ENCODE data around the gene HINFP.
"Not testable (repeated sequence)": the region's sequence is repeated elsewhere in the genome, so short reads cannot be mapped to it uniquely, and the experiment has no call there.

HINFP gene

GRCh38 chr11:119168471-119169281 is 47.3 kb downstream of the HINFP start, which contains the start of gene NLRX1:
Gene NLRX1 (plus strand): TSS chr11:119168725. CDS start chr11:119171404, 2,679 bp downstream.
- DNase-seq (ENCODE audit: insufficient read length, low spot score): peak; percentile 76
- FAIRE-seq: no peak
- peak; percentile 50 for TF ChIP-seq POLR2A (IDR thresholded peaks at IDR 0.05; ENCODE audit: low read depth, low read length)

- DNase-seq (ENCODE audit: insufficient read length, low spot score) (no peak), FAIRE-seq (no peak)
- no peak for TF ChIP-seq POLR2A (IDR thresholded peaks at IDR 0.05; ENCODE audit: low read depth, low read length)
Observed at GRCh38 chr11:119169282-119169719, 47.9 kb downstream of the HINFP start.

GRCh38 chr11:119172513-119172912 is 51.1 kb downstream of the HINFP start:
- FAIRE-seq (no peak), DNase-seq (ENCODE audit: insufficient read length, low spot score) (no peak)
- TF ChIP-seq POLR2A (IDR thresholded peaks at IDR 0.05; ENCODE audit: low read depth, low read length): no peak

GRCh38 chr11:119173453-119173852 is 52.1 kb downstream of the HINFP start:
- no peak for TF ChIP-seq POLR2A (IDR thresholded peaks at IDR 0.05; ENCODE audit: low read depth, low read length)
- FAIRE-seq (no peak), DNase-seq (ENCODE audit: insufficient read length, low spot score) (no peak)

DNA sequence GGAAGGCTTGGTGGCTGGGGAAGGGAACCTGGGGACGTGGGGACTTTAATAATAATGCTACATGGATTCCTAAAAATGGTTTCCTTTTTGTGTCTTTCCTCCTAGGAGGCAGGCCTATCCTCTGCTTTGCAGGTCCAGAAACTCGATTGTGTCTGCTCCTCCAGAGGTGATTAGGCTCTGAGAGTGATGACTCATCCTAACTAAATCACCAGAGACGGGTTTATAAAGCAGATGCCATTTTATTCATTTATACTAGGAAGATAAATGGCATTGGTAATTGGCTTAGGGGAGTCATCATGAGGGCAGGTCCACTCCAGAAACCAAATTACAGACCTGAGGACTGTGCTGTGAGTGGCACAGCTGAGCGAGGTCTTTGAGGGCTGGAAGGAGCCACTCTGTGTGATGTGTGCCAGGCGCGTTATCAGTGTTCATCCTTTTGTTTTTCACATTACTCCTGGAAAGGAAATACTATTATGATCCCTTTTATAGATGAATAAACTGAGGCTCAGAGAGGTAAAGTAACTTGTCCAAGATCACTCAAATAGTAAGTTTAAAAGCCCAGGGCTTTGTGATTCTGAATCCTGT is 54.2 kb downstream of the HINFP start:
- FAIRE-seq (no peak), DNase-seq (ENCODE audit: insufficient read length, low spot score) (peak; percentile 38)
- no peak for TF ChIP-seq POLR2A (IDR thresholded peaks at IDR 0.05; ENCODE audit: low read depth, low read length)

GRCh38 chr11:119178166-119178680 is 56.8 kb downstream of the HINFP start:
- no peak for TF ChIP-seq POLR2A (IDR thresholded peaks at IDR 0.05; ENCODE audit: low read depth, low read length)
- DNase-seq (ENCODE audit: insufficient read length, low spot score) (no peak), FAIRE-seq (no peak)

DNA sequence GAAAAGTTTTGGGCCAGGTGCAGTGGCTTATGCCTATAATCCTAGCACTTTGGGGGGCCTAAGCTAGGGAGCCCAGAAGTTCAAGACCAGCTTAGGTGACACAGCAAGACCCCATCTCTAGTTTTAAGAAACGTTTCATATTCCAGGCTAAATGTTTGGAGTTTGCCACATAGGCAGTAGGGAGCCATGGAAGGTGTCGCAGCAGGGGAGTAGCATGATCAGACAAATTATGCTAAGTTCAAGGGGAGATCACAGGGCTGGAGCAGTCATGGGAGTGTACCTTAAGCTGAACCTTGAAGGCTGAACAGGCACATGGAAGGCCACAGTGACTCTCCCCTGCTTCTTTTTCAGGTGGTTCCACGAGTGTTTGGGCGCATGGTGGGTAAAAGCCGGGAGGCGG is 58.0 kb downstream of the HINFP start:
- no peak for FAIRE-seq
- no peak for TF ChIP-seq POLR2A (IDR thresholded peaks at IDR 0.05; ENCODE audit: low read depth, low read length)
- no peak for DNase-seq (ENCODE audit: insufficient read length, low spot score)

DNA sequence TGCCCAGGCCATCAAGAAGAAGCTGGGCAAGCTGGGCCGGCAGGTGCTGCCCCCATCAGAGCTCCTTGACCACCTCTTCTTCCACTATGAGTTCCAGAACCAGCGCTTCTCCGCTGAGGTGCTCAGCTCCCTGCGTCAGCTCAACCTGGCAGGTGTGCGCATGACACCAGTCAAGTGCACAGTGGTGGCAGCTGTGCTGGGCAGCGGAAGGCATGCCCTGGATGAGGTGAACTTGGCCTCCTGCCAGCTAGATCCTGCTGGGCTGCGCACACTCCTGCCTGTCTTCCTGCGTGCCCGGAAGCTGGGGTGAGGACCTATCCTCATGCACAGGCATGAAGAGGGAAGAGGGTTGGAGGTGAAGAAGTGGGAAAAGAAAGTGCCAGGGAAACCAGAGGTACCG is 58.6 kb downstream of the HINFP start:
- FAIRE-seq (no peak), DNase-seq (ENCODE audit: insufficient read length, low spot score) (no peak)
- no peak for TF ChIP-seq POLR2A (IDR thresholded peaks at IDR 0.05; ENCODE audit: low read depth, low read length)

DNA sequence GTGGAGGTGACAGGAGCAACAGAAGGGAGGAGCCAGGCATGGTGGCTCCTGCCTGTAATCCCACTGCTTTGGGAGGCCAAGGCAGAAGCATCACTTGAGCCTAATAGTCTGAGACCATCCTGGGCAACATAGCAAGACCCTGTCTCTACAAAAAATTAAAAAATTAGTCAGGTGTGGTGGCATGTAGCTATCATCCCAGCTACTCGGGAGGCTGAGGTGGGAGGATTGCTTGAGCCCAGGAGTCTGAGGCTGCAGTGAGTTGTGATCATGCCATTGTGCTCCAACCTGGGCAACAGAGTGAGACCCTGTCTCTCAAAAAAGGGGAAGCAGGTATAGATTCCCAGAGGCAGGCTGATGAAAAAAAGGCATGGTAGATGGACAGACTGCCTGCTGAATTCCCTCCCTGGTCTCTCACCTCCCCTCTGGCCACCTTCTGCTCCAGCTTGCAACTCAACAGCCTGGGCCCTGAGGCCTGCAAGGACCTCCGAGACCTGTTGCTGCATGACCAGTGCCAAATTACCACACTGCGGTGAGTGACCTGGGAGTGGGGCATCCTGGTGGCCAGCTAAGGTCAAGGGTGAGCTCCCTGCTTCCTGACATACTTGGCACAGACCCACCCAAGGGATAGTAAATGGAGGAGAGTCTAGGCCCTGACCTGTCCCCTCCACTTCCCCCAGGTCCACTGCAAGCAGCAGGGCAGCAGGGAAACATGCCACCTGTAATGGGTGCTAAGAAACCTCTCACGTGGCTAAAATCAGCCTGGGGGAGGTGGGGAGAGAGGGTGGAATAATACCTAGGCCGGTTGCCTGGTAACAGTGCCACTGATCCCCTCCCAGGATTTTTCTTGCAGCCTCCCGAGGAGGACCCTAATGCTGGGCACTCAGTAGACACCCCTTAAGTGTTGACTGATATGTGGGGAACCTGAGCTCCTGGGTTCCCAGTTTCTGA is 59.6 kb downstream of the HINFP start:
- no peak for TF ChIP-seq POLR2A (IDR thresholded peaks at IDR 0.05; ENCODE audit: low read depth, low read length)
- FAIRE-seq (no peak), DNase-seq (ENCODE audit: insufficient read length, low spot score) (no peak)

DNA sequence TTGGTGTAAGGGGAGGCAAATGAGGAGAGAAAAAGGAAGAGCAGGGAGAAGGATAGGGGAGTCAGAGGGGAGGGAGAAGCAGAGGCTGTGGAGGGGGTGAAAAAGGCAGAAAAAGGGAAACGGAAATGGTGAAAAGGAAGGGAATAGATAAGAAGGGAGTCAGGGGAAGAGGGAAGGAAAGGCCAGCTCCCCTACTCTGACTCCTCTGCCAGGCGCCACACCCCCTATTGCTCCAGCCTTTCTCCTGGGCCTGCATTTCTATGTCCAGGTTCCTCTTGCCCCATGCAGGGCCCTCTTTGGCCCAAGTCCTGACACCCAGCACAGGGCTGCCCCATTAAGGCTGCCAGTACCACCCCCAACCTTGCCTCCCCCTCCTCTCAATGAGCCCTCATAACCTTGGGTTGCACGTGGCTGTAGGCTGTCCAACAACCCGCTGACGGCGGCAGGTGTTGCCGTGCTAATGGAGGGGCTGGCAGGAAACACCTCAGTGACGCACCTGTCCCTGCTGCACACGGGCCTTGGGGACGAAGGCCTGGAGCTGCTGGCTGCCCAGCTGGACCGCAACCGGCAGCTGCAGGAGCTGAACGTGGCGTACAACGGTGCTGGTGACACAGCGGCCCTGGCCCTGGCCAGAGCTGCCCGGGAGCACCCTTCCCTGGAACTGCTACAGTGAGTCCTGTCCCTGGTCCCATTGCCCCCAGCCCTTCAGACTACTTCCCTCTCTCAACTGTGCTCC is 60.5 kb downstream of the HINFP start:
- no peak for TF ChIP-seq POLR2A (IDR thresholded peaks at IDR 0.05; ENCODE audit: low read depth, low read length)
- FAIRE-seq (no peak), DNase-seq (ENCODE audit: insufficient read length, low spot score) (no peak)

DNA sequence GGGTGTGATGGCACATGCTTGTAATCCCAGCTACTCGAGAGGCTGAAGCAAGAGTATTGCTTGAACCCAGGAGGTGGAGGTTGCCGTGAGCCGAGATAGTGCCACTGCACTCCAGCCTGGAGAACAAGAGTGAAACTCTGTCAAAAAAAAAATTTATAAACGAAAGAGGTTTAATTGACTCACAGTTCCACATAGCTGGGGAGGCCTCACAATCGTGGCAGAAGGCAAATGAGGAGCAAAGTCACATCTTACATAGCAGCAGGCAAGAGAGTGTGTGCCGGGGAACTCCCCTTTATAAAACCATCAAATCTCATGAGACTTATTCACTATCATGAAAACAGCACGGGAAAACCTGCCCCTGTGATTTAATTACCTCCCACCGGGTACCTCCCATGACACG is 63.0 kb downstream of the HINFP start:
- FAIRE-seq; DNase-seq (ENCODE audit: insufficient read length, low spot score): not testable (repeated sequence)
